ENCODE measurements around the gene GAL3ST2. TPM values are rescaled to one million over a fixed set of nuclear protein-coding genes. Genes with fewer than 3 reads are reported as not detected.
A peak's percentile ranks its signal among the peaks of the same experiment; 100 is the strongest.

The GAL3ST2 gene
- total and polyA plus RNA-seq, 2 of the 8 experiments (the other 6 are each of a cell fraction or from before 2014, with no cell fraction given): not detected

DNA sequence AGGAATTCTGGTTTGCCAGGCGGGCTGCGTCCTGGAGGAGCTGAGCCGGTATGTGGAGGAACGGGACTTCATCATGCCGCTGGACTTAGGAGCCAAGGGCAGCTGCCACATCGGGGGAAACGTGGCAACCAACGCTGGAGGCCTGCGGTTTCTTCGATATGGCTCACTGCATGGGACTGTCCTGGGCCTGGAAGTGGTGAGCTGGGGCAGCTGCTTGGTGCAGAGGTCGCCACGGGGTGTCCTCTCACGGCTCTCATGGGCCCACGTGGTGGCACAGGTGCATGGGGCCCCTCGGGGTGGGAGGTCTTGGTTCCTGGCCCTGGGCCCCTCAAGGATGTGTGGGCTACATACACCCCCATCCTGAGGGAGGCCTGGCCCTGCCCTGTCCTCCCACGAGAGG, 33.0 kb upstream of the GAL3ST2 start:
- H3K4ac ChIP-seq (replicated peaks; ENCODE audit: insufficient read length, low read depth, low read length): no peak overlapping the region
- H3K4me3 ChIP-seq (ENCODE audit: extremely low read depth in 1 of 4, insufficient read depth in 2 of 4, low read depth in 3 of 4, low read length in 4 of 4): no peak overlapping the region
- H3K56ac ChIP-seq (replicated peaks; ENCODE audit: insufficient read length, low read depth, low read length): no peak overlapping the region
- no peaks in the 10 kb centered on the region for H3K4me1 ChIP-seq (replicated peaks in 1 of 4; ENCODE audit: control insufficient read depth in 3 of 4, insufficient read depth in 4 of 4, low read length in 3 of 4)
- H3K23ac ChIP-seq (ENCODE audit: insufficient read length): no peak overlapping the region
- H3K36me3 ChIP-seq (ENCODE audit: control insufficient read depth in 2 of 4, insufficient read depth in 4 of 4, low read length in 3 of 4): peaks cover 0 to 4% (median 0%) of the 10 kb centered on the region in 4 experiments; a peak in 2 of 8 replicates
- no peak for DNase-seq (ENCODE audit: low read depth in 1 of 2, low spot score in 2 of 2)
- WGBS, 2 experiments (ENCODE audit: extremely low coverage in 1 of 2, insufficient coverage in 1 of 2, insufficient read length in 1 of 2, insufficient replicate concordance in 2 of 2, low coverage in 1 of 2, low lambda C conversion rate in 2 of 2, missing lambda C conversion rate in 1 of 2): 87% methylated on average over 16 of the region's 16 CpGs; no CpG with 5 or more reads in 1 of the 2 experiments
- H3K27ac ChIP-seq (ENCODE audit: low read depth, low read length): no peak overlapping the region
- H4K5ac ChIP-seq (ENCODE audit: insufficient read length, low read depth, low read length): no peak overlapping the region
- no peak overlapping the region for H3K4me2 ChIP-seq (ENCODE audit: insufficient read depth in 1 of 2, low read depth in 2 of 2, low read length in 2 of 2)
- no peak overlapping the region for H2BK5ac ChIP-seq (ENCODE audit: low read depth, low read length)
- no peak overlapping the region for H2BK120ac ChIP-seq (replicated peaks; ENCODE audit: low read depth, low read length)
- no peak overlapping the region for H2BK20ac ChIP-seq (ENCODE audit: low read length)
- H4K20me1 ChIP-seq (replicated peaks in 1 of 2; ENCODE audit: control insufficient read depth in 1 of 2, insufficient read depth in 2 of 2, low read length in 2 of 2): peaks cover 0 to 1% of the 10 kb centered on the region in 2 experiments
- no peak overlapping the region for H2BK12ac ChIP-seq (ENCODE audit: low read depth, low read length)
- no peaks in the 10 kb centered on the region for H3K9me3 ChIP-seq (ENCODE audit: insufficient read depth in 2 of 2, low read depth in 1 of 2, low read length in 1 of 2)
- ChIA-PET POLR2A (ENCODE audit: partially characterized antibody) (interaction anchor here (0.8 to 1.0 kb wide), 2 partner anchors 9 to 41 kb away, joined by 3 read pairs; partner anchors contain the start of gene D2HGDH), CTCF (ENCODE audit: partially characterized antibody) (interaction anchor here (0.7 to 0.9 kb wide), 3 partner anchors 11 to 135 kb away, joined by 3 to 4 read pairs (median 3); no protein-coding TSS in a partner anchor)
- no peaks in the 10 kb centered on the region; the same call in 1 of the 2 replicates for H3K79me1 ChIP-seq (ENCODE audit: low read depth, low read length)
- H2BK15ac ChIP-seq (ENCODE audit: low read length): no peak overlapping the region
- H2AK5ac ChIP-seq (ENCODE audit: low read depth, low read length): no peak overlapping the region
- no peak for FAIRE-seq
- H2AFZ ChIP-seq (ENCODE audit: low read length): no peak overlapping the region
- H3K9ac ChIP-seq (replicated peaks in 1 of 4; ENCODE audit: extremely low read depth in 1 of 4, low read depth in 3 of 4, low read length in 3 of 4): no peak overlapping the region
- H4K91ac ChIP-seq (replicated peaks; ENCODE audit: insufficient read length, low read length): no peak overlapping the region
- H3K23me2 ChIP-seq (ENCODE audit: low read depth, low read length): no peaks in the 10 kb centered on the region
- no peaks in the 10 kb centered on the region for H3K79me2 ChIP-seq (ENCODE audit: control insufficient read depth in 1 of 2, insufficient read depth in 2 of 2, low read length in 2 of 2)
- H4K8ac ChIP-seq (ENCODE audit: extremely low read depth, insufficient read depth, low read length): peak overlapping the region; percentile 25; the same call in 1 of the 2 replicates
- H3K27me3 ChIP-seq (replicated peaks in 1 of 4; ENCODE audit: control insufficient read depth in 3 of 4, extremely low read depth in 1 of 4, insufficient read depth in 3 of 4, low read length in 3 of 4): no peaks in the 10 kb centered on the region
- H3K18ac ChIP-seq (ENCODE audit: extremely low read depth, low read length): no peak overlapping the region
- TF ChIP-seq, protein P1, sequence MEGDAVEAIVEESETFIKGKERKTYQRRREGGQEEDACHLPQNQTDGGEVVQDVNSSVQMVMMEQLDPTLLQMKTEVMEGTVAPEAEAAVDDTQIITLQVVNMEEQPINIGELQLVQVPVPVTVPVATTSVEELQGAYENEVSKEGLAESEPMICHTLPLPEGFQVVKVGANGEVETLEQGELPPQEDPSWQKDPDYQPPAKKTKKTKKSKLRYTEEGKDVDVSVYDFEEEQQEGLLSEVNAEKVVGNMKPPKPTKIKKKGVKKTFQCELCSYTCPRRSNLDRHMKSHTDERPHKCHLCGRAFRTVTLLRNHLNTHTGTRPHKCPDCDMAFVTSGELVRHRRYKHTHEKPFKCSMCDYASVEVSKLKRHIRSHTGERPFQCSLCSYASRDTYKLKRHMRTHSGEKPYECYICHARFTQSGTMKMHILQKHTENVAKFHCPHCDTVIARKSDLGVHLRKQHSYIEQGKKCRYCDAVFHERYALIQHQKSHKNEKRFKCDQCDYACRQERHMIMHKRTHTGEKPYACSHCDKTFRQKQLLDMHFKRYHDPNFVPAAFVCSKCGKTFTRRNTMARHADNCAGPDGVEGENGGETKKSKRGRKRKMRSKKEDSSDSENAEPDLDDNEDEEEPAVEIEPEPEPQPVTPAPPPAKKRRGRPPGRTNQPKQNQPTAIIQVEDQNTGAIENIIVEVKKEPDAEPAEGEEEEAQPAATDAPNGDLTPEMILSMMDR (IDR thresholded peaks at IDR 0.05; ENCODE audit: control extremely low read depth in 1 of 3, insufficient read depth in 1 of 3, low read depth in 1 of 3, low read length in 3 of 3): no peak
- TF ChIP-seq SP4 (IDR thresholded peaks at IDR 0.05; ENCODE audit: low read length): no peak
- H3K14ac ChIP-seq (ENCODE audit: insufficient read length): no peak overlapping the region

Data from H1 (cell line).